GM12864 (cell line): ENCODE measurements around the gene RNF7.
"Not testable (repeated sequence)": the region's sequence is repeated elsewhere in the genome, so short reads cannot be mapped to it uniquely, and the experiment has no call there.

Experiments used
- DNase-seq: peaks from one replicate; pipeline ENCODE4 v3.0.0-alpha.2; 2011; ENCODE audit warnings: low read depth
- H3K4me3 ChIP-seq: 2 replicates; pipeline ENCODE4 v1.5.1; 2011; ENCODE audit warnings: mild to moderate bottlenecking, low read depth, low read length, control low read depth
- CTCF ChIP-seq: IDR thresholded peaks from 2 replicates; pipeline ENCODE4 v1.5.1; 2011; ENCODE audit warnings: low read depth, mild to moderate bottlenecking, moderate library complexity, low read length, control low read depth, inconsistent platforms; ENCODE audit errors: missing control alignments

The RNF7 gene

GRCh38 chr3:141738022-141738890 lies at the start of gene RNF7:
TSS of gene RNF7 (plus strand) at chr3:141738298. CDS start at chr3:141738342, 44 bp downstream.
- DNase-seq, result peak; percentile 86
- H3K4me3 ChIP-seq, result peak within 1 kb of the TSS; percentile 100
- TF ChIP-seq CTCF, result peak; percentile 89

- H3K4me3 ChIP-seq, result no peak overlapping the region
- DNase-seq, result no peak
- no peak for TF ChIP-seq CTCF
Measured at GRCh38 chr3:141690431-141691072, 47.5 kb upstream of the RNF7 start.

- DNase-seq, H3K4me3 ChIP-seq: not testable (repeated sequence)
Measured at GRCh38 chr3:141691471-141691870, 46.6 kb upstream of the RNF7 start.

GRCh38 chr3:141692973-141693372 lies 45.1 kb upstream of the RNF7 start:
- not testable (repeated sequence) for DNase-seq, H3K4me3 ChIP-seq

- no peak for TF ChIP-seq CTCF
- DNase-seq, result no peak
- H3K4me3 ChIP-seq, result no peak overlapping the region
Measured at GRCh38 chr3:141699324-141699723, 38.8 kb upstream of the RNF7 start.

GRCh38 chr3:141699897-141700296 lies 38.2 kb upstream of the RNF7 start:
- H3K4me3 ChIP-seq, result no peak overlapping the region
- no peak for DNase-seq
- TF ChIP-seq CTCF, result no peak

GRCh38 chr3:141703367-141703766 lies 34.7 kb upstream of the RNF7 start:
- H3K4me3 ChIP-seq, DNase-seq: not testable (repeated sequence)

GRCh38 chr3:141707741-141708203 lies 30.3 kb upstream of the RNF7 start:
- DNase-seq, result no peak
- TF ChIP-seq CTCF, result no peak
- H3K4me3 ChIP-seq, result no peak overlapping the region
